ENCODE measurements around the gene OSBPL2. TPM values are rescaled to one million over a fixed set of nuclear protein-coding genes. Genes with fewer than 3 reads are reported as not detected.

OSBPL2 gene
- total and polyA plus RNA-seq, 7 experiments from 2014 or later = 14.6 to 80.8 (median 58.3) TPM

DNA sequence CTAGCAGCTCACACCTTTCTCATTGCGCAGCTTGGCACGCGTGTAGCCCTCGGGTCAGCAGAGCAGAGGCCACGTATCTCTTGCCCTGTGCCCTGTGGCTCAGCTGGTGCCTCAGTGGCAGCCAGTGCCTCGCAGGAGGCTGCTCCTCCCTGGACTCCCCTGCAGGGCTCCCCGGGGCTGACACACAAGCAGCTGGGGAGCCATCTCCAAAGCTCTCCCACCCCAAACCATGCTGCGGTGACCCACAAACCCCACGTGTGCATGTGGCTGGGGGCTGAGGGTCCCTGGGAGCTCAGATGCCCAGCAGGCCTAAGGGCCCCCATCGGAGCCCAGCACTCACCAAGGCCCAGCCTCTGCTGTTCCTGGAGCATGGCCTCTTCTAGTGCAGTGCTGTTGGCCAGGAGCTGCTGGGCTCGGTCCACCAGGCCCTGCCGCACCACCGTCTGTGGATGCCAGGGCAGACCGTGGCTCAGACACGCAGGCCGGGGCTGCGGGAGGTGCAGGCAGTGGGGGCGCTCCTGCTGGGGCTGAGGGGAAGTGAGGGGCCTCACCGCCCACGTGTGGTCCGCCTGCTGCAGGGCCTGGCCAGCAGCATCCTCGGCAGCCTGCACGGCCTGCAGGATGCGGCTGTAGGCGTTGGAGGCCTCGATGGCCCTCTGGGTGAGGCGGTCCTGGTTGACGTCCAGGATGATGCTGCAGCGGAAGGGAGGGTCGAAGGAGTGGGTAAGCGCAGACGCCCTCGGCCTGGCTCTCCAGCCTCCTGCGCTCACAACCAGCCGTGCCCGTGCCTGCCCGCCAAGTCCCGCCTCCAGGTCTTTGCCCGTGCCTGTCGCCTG is 78.2 kb downstream of the OSBPL2 start:
- Mint-ChIP-seq H3K4me1 (peaks cover 0 to 3% (median 0%) of the 10 kb centered on the region in 7 donors), H3K27ac (no peak overlapping the region), H3K9me3 (no peaks in the 10 kb centered on the region), H3K27me3 (no peaks in the 10 kb centered on the region), H3K4me3 (no peak overlapping the region), H3K36me3 (no peaks in the 10 kb centered on the region)
- DNase-seq (no peak), ATAC-seq (no peak)
- no peak overlapping the region for H3K4me3 ChIP-seq (ENCODE audit: low read length)
- no peaks in the 10 kb centered on the region for H3K4me1 ChIP-seq (ENCODE audit: control insufficient read depth in 2 of 2, insufficient read depth in 2 of 2, low read length in 2 of 2)
- no peak overlapping the region for H3K27ac ChIP-seq (ENCODE audit: low read depth, low read length)
- CTCF ChIA-PET = no interaction called here
- no peaks in the 10 kb centered on the region for H3K27me3 ChIP-seq (ENCODE audit: control insufficient read depth in 2 of 2, insufficient read depth in 2 of 2, low read length in 2 of 2)
- H3K36me3 ChIP-seq (ENCODE audit: control insufficient read depth in 2 of 3, insufficient read depth in 3 of 3, low read length in 3 of 3) = no peaks in the 10 kb centered on the region
- POLR2A ChIA-PET = no interaction called here
- intact Hi-C loops (cut with micrococcal nuclease) = no loop called here
- H3K9me3 ChIP-seq (ENCODE audit: control insufficient read depth in 2 of 3, low read length in 3 of 3) = no peaks in the 10 kb centered on the region

DNA sequence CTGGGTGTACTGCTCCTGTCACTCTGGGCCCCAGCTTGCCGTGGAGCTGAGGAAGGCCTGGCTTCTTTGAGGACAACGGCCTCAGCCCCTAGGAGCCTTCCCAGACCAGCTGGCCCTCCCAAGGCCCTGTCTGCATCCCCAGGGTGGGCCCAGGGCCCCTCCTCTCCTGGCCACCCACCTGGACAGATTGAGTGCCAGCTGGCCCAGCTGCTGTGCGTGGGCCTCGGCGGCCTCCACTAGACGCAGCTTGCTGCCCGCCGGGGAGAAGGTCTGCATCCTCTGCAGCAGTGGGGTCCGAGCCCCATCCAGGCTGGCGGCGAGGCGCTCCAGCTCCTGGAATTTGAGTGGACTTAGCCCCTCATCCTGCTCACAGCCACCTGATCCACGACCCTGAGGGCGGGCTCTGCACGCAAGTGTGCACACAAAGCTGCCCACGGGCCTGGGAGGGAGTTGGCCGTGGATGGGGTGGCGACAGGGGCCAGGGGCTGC is 78.9 kb downstream of the OSBPL2 start:
- Histone ChIP-seq H3K4me1 (ENCODE audit: control insufficient read depth in 2 of 2, insufficient read depth in 2 of 2, low read length in 2 of 2) (no peaks in the 10 kb centered on the region), H3K27ac (ENCODE audit: low read depth, low read length) (no peak overlapping the region), H3K27me3 (ENCODE audit: control insufficient read depth in 2 of 2, insufficient read depth in 2 of 2, low read length in 2 of 2) (no peaks in the 10 kb centered on the region), H3K36me3 (ENCODE audit: control insufficient read depth in 2 of 3, insufficient read depth in 3 of 3, low read length in 3 of 3) (no peaks in the 10 kb centered on the region), H3K9me3 (ENCODE audit: control insufficient read depth in 2 of 3, low read length in 3 of 3) (no peaks in the 10 kb centered on the region), H3K4me3 (ENCODE audit: low read length) (no peak overlapping the region)
- Mint-ChIP-seq H3K4me1 (peaks cover 0 to 3% (median 0%) of the 10 kb centered on the region in 7 donors), H3K27ac (peak overlapping the region in 2 of 9 donors; percentile 15 to 63), H3K27me3 (no peaks in the 10 kb centered on the region), H3K4me3 (no peak overlapping the region), H3K36me3 (no peaks in the 10 kb centered on the region), H3K9me3 (no peaks in the 10 kb centered on the region)
- DNase-seq (no peak), ATAC-seq (no peak)
- ChIA-PET CTCF (no interaction called here), POLR2A (no interaction called here)
- intact Hi-C loops (cut with micrococcal nuclease) = no loop called here

DNA sequence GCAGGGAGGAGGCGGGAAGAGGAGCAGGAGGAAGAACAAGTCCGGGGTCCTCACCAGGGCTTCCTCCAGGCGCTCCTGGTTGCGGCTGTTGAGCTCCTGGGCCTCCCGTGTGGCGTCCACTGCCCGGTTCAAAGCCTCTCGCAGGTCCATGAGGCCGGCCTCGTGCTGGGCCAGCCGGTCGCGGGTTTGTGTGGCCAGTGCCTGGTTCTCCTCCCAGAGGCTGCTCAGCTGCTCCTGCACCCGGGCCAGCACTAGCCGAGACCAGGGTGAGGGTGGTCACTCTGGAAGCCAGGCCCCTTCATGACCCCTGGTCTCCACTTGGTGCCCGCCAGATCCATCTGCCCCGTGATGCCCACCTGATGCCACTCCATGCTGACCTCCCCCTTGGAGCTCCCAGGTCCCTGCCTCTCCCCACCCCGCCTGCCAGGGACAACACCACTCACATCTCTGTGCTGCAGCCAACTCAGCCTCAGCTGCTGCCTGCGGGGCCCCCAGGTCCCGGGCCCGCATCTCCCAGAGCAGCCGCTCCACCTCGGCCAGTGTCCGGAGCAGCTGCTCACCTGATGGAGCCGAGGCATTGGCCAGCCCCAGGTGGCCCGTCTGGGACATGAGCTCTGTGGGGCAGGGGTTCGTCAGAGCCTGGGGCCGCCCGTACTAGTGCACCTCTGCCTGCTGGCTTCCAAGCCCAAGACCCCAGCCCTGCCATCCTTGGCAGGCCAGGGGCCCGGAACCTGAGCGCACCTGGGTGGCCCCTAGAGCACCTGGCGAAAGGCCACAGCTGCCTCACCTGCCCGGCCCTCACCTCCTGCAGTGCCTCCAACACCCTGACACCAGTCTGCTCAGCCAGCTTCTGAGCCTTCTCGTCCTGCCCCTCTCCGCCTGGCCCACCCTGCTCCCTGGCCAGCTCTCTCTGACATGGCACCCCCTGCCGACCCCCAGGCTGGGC is 80.4 kb downstream of the OSBPL2 start:
- H3K9me3 ChIP-seq (ENCODE audit: control insufficient read depth in 2 of 3, low read length in 3 of 3) = no peaks in the 10 kb centered on the region
- Mint-ChIP-seq H3K4me3 (no peak overlapping the region), H3K27me3 (no peaks in the 10 kb centered on the region), H3K27ac (peak overlapping the region in 2 of 9 donors; percentile 31 to 33), H3K4me1 (peaks cover 0 to 3% (median 0%) of the 10 kb centered on the region in 7 donors), H3K9me3 (no peaks in the 10 kb centered on the region), H3K36me3 (no peaks in the 10 kb centered on the region)
- H3K36me3 ChIP-seq (ENCODE audit: control insufficient read depth in 2 of 3, insufficient read depth in 3 of 3, low read length in 3 of 3) = no peaks in the 10 kb centered on the region
- no peak overlapping the region for H3K27ac ChIP-seq (ENCODE audit: low read depth, low read length)
- ATAC-seq (no peak), DNase-seq (no peak)
- ChIA-PET POLR2A (no interaction called here), CTCF (interaction anchor here (0.7 kb wide), 1 partner anchor 302 kb away, joined by 3 read pairs; no protein-coding TSS in a partner anchor)
- no peaks in the 10 kb centered on the region for H3K27me3 ChIP-seq (ENCODE audit: control insufficient read depth in 2 of 2, insufficient read depth in 2 of 2, low read length in 2 of 2)
- intact Hi-C loops (cut with micrococcal nuclease) = no loop called here
- no peaks in the 10 kb centered on the region for H3K4me1 ChIP-seq (ENCODE audit: control insufficient read depth in 2 of 2, insufficient read depth in 2 of 2, low read length in 2 of 2)
- H3K4me3 ChIP-seq (ENCODE audit: low read length) = no peak overlapping the region

DNA sequence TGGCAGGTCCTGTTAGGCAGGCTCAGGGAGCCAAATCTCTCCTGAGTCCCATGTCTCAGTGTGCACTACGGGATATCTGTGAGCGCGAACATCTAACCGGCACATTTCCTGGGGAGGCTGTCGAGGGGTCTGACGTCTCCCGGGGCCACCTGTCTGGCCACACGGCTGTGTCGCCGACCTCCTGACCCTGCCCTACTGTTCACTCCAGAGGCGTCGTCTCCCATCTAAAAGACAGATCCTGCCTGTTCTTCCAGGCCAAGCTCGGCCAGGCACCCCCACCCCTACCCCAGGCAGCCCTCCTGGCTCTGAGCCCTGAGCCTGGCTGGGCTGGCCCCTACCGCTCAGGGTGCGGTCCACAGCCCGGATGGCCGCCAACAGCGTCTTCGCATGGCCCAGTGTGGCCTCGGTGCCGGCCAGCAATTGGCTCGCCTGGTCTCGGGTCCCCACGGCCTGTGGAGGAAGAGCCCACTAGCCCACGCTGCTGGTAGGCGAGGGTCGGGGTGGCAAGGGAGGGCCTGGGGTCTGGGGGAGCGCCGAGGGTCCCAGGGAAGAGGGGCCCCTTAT is 81.1 kb downstream of the OSBPL2 start:
- Histone ChIP-seq H3K36me3 (ENCODE audit: control insufficient read depth in 2 of 3, insufficient read depth in 3 of 3, low read length in 3 of 3) (no peaks in the 10 kb centered on the region), H3K27ac (ENCODE audit: low read depth, low read length) (no peak overlapping the region), H3K9me3 (ENCODE audit: control insufficient read depth in 2 of 3, low read length in 3 of 3) (no peaks in the 10 kb centered on the region), H3K27me3 (ENCODE audit: control insufficient read depth in 2 of 2, insufficient read depth in 2 of 2, low read length in 2 of 2) (no peaks in the 10 kb centered on the region), H3K4me3 (ENCODE audit: low read length) (no peak overlapping the region), H3K4me1 (ENCODE audit: control insufficient read depth in 2 of 2, insufficient read depth in 2 of 2, low read length in 2 of 2) (no peaks in the 10 kb centered on the region)
- ChIA-PET POLR2A (no interaction called here), CTCF (no interaction called here)
- H3K4me3 Mint-ChIP-seq = no peak overlapping the region
- intact Hi-C loops (cut with micrococcal nuclease) = no loop called here
- H3K36me3 Mint-ChIP-seq = no peaks in the 10 kb centered on the region
- no peaks in the 10 kb centered on the region for H3K9me3 Mint-ChIP-seq
- DNase-seq (no peak), ATAC-seq (no peak)
- peaks cover 0 to 3% (median 0%) of the 10 kb centered on the region in 7 donors for H3K4me1 Mint-ChIP-seq
- H3K27ac Mint-ChIP-seq = peak overlapping the region in 2 of 9 donors; percentile 31 to 33
- no peaks in the 10 kb centered on the region for H3K27me3 Mint-ChIP-seq

DNA sequence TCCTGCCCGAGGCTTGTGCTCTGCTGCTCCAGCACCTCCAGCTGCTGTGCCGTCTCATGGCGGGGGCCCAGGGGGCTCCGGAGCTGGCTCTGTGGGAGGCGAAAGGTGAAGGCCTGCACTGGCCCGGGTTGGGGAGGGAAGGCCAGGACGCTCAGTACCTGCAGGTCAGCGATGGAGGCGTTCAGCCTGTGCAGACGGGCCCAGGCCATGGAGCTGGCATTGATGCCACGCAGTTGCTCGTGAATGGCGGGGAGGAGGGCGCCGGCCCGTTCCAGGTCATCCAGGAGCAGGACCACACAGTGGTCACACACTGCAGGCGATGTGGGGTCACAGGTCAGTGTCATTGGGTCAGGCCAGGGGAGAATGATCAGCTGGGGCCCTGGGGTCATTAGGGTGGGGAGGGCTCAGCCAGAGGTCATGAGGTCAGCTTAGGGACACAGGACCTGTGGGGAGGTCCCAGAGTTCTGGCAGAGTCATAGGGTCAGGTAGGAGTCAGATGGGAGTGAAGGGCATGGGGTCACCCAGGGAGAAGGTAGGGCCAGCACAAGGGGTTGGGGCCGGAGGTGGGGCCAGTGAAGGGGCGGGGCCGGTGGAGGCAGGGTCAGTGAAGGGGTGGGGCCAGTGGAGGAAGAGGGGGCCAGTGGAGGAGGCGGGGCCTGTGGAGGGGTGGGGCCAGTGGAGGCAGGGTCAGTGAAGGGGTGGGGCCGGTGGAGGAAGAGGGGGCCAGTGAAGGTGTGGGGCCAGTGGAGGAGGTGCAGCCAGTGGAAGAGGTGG is 82.4 kb downstream of the OSBPL2 start:
- no peaks in the 10 kb centered on the region for H3K27me3 Mint-ChIP-seq
- Histone ChIP-seq H3K27me3 (ENCODE audit: control insufficient read depth in 2 of 2, insufficient read depth in 2 of 2, low read length in 2 of 2) (no peaks in the 10 kb centered on the region), H3K27ac (ENCODE audit: low read depth, low read length) (no peak overlapping the region), H3K9me3 (ENCODE audit: control insufficient read depth in 2 of 3, low read length in 3 of 3) (no peaks in the 10 kb centered on the region), H3K36me3 (ENCODE audit: control insufficient read depth in 2 of 3, insufficient read depth in 3 of 3, low read length in 3 of 3) (no peaks in the 10 kb centered on the region), H3K4me3 (ENCODE audit: low read length) (no peak overlapping the region), H3K4me1 (ENCODE audit: control insufficient read depth in 2 of 2, insufficient read depth in 2 of 2, low read length in 2 of 2) (no peaks in the 10 kb centered on the region)
- H3K27ac Mint-ChIP-seq = peak overlapping the region in 1 of 9 donors; percentile 78
- no peak overlapping the region for H3K4me3 Mint-ChIP-seq
- POLR2A ChIA-PET = no interaction called here
- peaks cover 0 to under 1% (median 0%) of the 10 kb centered on the region in 11 donors for H3K9me3 Mint-ChIP-seq
- peaks cover 0 to 6% (median 0%) of the 10 kb centered on the region in 7 donors for H3K4me1 Mint-ChIP-seq
- CTCF ChIA-PET = no interaction called here
- no peaks in the 10 kb centered on the region for H3K36me3 Mint-ChIP-seq
- ATAC-seq (peak; percentile 16), DNase-seq (no peak)
- intact Hi-C loops (cut with micrococcal nuclease) = no loop called here

DNA sequence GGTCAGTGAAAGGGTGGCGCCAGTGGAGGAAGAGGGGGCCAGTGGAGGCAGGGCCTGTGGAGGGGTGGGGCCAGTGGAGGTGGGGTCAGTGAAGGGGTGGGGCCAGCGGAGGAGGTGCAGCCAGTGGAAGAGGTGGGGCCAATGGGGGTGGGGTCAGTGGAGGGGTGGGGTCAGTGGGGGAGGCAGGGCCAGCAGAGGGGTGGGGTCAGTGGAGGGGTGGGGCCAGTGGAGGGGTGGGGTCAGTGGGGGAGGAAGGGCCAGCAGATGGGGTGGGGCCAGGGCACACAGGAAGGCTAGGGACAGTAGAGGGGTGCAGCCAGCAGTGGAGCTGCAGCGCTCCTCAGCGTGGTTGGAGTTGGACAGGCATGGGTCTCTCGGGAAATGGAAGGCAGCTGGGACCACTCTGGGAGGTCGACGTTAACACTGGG is 83.2 kb downstream of the OSBPL2 start:
- Histone ChIP-seq H3K27ac (ENCODE audit: low read depth, low read length) (no peak overlapping the region), H3K27me3 (ENCODE audit: control insufficient read depth in 2 of 2, insufficient read depth in 2 of 2, low read length in 2 of 2) (no peaks in the 10 kb centered on the region), H3K36me3 (ENCODE audit: control insufficient read depth in 2 of 3, insufficient read depth in 3 of 3, low read length in 3 of 3) (no peaks in the 10 kb centered on the region), H3K4me1 (ENCODE audit: control insufficient read depth in 2 of 2, insufficient read depth in 2 of 2, low read length in 2 of 2) (no peaks in the 10 kb centered on the region), H3K4me3 (ENCODE audit: low read length) (no peak overlapping the region), H3K9me3 (ENCODE audit: control insufficient read depth in 2 of 3, low read length in 3 of 3) (no peaks in the 10 kb centered on the region)
- no peak overlapping the region for H3K27ac Mint-ChIP-seq
- H3K4me1 Mint-ChIP-seq = peaks cover 0 to 6% (median 0%) of the 10 kb centered on the region in 7 donors
- peak; percentile 44 for ATAC-seq
- intact Hi-C loops (cut with micrococcal nuclease) = no loop called here
- H3K4me3 Mint-ChIP-seq = no peak overlapping the region
- H3K9me3 Mint-ChIP-seq = peaks cover 0 to 2% (median 0%) of the 10 kb centered on the region in 11 donors
- CTCF ChIA-PET = no interaction called here
- POLR2A ChIA-PET = no interaction called here
- DNase-seq = no peak
- H3K27me3 Mint-ChIP-seq = no peaks in the 10 kb centered on the region
- no peaks in the 10 kb centered on the region for H3K36me3 Mint-ChIP-seq
